Osteoblast (primary cell): ENCODE data around the gene PLXNA2. TPM values are rescaled to one million over a fixed set of nuclear protein-coding genes. Genes with fewer than 3 reads are reported as not detected.

Experiments
- DNase-seq: peaks from one replicate; pipeline ENCODE4 v3.0.0; 2011; ENCODE audit warnings: low spot score, mixed read lengths; ENCODE audit not compliant: insufficient read length; ENCODE audit errors: missing footprints
- H2AFZ ChIP-seq: 2 replicates; pipeline ENCODE4 v1.6.0; 2011; ENCODE audit warnings: mild to moderate bottlenecking, low read length
- H3K27ac ChIP-seq: 2 replicates; pipeline ENCODE4 v1.5.1; 2011; ENCODE audit warnings: mild to moderate bottlenecking, low read depth, low read length, moderate library complexity
- H3K27me3 ChIP-seq: 2 replicates; pipeline ENCODE4 v1.6.0; 2012; ENCODE audit warnings: mild to moderate bottlenecking, control low read depth, inconsistent platforms, low read length, moderate library complexity; ENCODE audit not compliant: insufficient read depth
- H3K36me3 ChIP-seq: 2 replicates; pipeline ENCODE4 v1.5.1; 2011; ENCODE audit warnings: mild to moderate bottlenecking, low read length, control low read depth, moderate library complexity; ENCODE audit not compliant: insufficient read depth
- H3K4me1 ChIP-seq: 2 replicates; pipeline ENCODE4 v1.5.1; 2011; ENCODE audit warnings: mild to moderate bottlenecking, low read length, control low read depth, moderate library complexity; ENCODE audit not compliant: insufficient read depth
- H3K4me2 ChIP-seq: 2 replicates; pipeline ENCODE4 v1.6.0; 2011; ENCODE audit warnings: mild to moderate bottlenecking, low read length; ENCODE audit not compliant: insufficient read depth
- H3K4me3 ChIP-seq: fragments of 200-600 bp; sonication (generic); 3 replicates; pipeline ENCODE4 v1.5.1; 2012; ENCODE audit warnings: mild to moderate bottlenecking, low read length, inconsistent platforms; ENCODE audit not compliant: insufficient read depth
- H3K79me2 ChIP-seq: 2 replicates; pipeline ENCODE4 v1.6.0; 2012; ENCODE audit warnings: mild to moderate bottlenecking, low read length, control low read depth, inconsistent platforms; ENCODE audit not compliant: insufficient read depth
- H3K9me3 ChIP-seq: 2 replicates; pipeline ENCODE4 v1.5.1; 2011; ENCODE audit warnings: low read depth, low read length, control low read depth
- H4K20me1 ChIP-seq: 2 replicates; pipeline ENCODE4 v1.6.0; 2012; ENCODE audit warnings: mild to moderate bottlenecking, low read length, control low read depth; ENCODE audit not compliant: insufficient read depth
- total RNA-seq: library from RNA; depleted of rRNA; stranded (reverse); fragments of >200 nt; gene quantifications from 2 replicates; pipeline ENCODE4 v1.2.3, GENCODE V29; 2012
- TF ChIP-seq, protein P1 (sequence below): IDR thresholded peaks from 2 replicates; pipeline ENCODE4 v1.5.1; 2011; ENCODE audit warnings: mild to moderate bottlenecking, low read depth, low read length, moderate library complexity; ENCODE audit errors: extremely low read depth

Gene PLXNA2
- total RNA-seq, 1 donor = 3.3 TPM

DNA sequence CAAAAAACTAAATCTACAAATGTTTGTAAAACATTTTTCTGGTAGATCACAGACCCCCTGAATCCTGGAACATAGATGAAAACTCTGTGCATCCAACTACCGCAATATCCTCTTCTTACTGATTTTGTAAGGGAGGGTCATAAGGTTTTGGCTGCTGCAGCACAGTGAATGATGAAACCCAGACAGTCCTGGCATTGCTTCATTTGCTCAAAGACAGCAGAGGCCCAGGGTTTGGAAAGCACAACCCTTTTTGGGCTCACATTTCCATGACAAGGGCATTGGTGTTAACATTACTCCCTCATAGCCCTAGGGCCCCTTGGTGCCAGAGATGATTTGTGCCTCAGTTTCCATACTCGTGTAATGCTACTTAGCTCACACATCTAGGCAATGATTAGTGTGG is 51.2 kb downstream of the PLXNA2 start:
- Histone ChIP-seq H3K27ac (no peak overlapping the region), H3K79me2 (no peaks in the 10 kb centered on the region), H3K36me3 (no peaks in the 10 kb centered on the region), H4K20me1 (no peaks in the 10 kb centered on the region), H3K4me1 (peaks cover 14% of the 10 kb centered on the region), H3K4me3 (no peak overlapping the region), H3K27me3 (no peaks in the 10 kb centered on the region), H3K4me2 (no peak overlapping the region), H3K9me3 (no peaks in the 10 kb centered on the region), H2AFZ (peak overlapping the region; percentile 15)
- TF ChIP-seq, protein P1, sequence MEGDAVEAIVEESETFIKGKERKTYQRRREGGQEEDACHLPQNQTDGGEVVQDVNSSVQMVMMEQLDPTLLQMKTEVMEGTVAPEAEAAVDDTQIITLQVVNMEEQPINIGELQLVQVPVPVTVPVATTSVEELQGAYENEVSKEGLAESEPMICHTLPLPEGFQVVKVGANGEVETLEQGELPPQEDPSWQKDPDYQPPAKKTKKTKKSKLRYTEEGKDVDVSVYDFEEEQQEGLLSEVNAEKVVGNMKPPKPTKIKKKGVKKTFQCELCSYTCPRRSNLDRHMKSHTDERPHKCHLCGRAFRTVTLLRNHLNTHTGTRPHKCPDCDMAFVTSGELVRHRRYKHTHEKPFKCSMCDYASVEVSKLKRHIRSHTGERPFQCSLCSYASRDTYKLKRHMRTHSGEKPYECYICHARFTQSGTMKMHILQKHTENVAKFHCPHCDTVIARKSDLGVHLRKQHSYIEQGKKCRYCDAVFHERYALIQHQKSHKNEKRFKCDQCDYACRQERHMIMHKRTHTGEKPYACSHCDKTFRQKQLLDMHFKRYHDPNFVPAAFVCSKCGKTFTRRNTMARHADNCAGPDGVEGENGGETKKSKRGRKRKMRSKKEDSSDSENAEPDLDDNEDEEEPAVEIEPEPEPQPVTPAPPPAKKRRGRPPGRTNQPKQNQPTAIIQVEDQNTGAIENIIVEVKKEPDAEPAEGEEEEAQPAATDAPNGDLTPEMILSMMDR = no peak
- DNase-seq = no peak

GRCh38 chr1:208190784-208191183 is 53.4 kb downstream of the PLXNA2 start:
- Histone ChIP-seq H4K20me1 (no peaks in the 10 kb centered on the region), H2AFZ (no peak overlapping the region), H3K79me2 (no peaks in the 10 kb centered on the region), H3K4me3 (no peak overlapping the region), H3K4me1 (peaks cover 21% of the 10 kb centered on the region), H3K9me3 (no peaks in the 10 kb centered on the region), H3K27me3 (no peaks in the 10 kb centered on the region), H3K4me2 (no peak overlapping the region), H3K36me3 (no peaks in the 10 kb centered on the region), H3K27ac (no peak overlapping the region)
- TF ChIP-seq, protein P1 = no peak
- DNase-seq = no peak

GRCh38 chr1:208189716-208190115 is 54.5 kb downstream of the PLXNA2 start:
- no peak overlapping the region for H3K4me2 ChIP-seq
- peaks cover 31% of the 10 kb centered on the region for H3K4me1 ChIP-seq
- H3K27me3 ChIP-seq = no peaks in the 10 kb centered on the region
- no peaks in the 10 kb centered on the region for H3K9me3 ChIP-seq
- H2AFZ ChIP-seq = no peak overlapping the region
- TF ChIP-seq, protein P1 = no peak
- no peaks in the 10 kb centered on the region for H3K79me2 ChIP-seq
- no peak for DNase-seq
- no peak overlapping the region for H3K27ac ChIP-seq
- no peaks in the 10 kb centered on the region for H3K36me3 ChIP-seq
- H4K20me1 ChIP-seq = no peaks in the 10 kb centered on the region
- H3K4me3 ChIP-seq = no peak overlapping the region

DNA sequence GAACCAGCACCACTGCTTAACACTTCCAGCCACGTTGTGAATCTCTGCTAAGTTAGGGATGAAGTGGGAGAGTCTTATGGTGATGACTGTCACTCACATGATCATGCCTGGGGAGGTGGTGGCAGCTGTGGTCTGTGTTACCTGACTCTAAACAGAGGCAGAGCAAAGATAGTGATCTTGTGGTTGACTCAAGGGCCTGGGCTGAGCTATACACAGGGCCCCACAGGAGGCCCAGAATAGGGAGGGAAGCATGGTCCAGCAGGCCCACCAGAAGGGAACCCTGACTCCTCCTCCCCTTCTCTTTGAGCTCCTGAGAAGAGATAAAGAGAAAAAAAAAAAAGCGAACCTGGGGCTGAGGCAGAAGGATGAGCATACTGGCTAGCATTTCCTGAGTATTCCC is 55.0 kb downstream of the PLXNA2 start:
- H3K36me3 ChIP-seq = no peaks in the 10 kb centered on the region
- H3K4me2 ChIP-seq = no peak overlapping the region
- H2AFZ ChIP-seq = no peak overlapping the region
- TF ChIP-seq, protein P1 = no peak
- H4K20me1 ChIP-seq = no peaks in the 10 kb centered on the region
- no peaks in the 10 kb centered on the region for H3K9me3 ChIP-seq
- H3K4me3 ChIP-seq = no peak overlapping the region
- no peak overlapping the region for H3K27ac ChIP-seq
- DNase-seq = no peak
- H3K4me1 ChIP-seq = peaks cover 37% of the 10 kb centered on the region
- H3K27me3 ChIP-seq = no peaks in the 10 kb centered on the region
- H3K79me2 ChIP-seq = no peaks in the 10 kb centered on the region
